Mucosa of gallbladder (tissue), 1 donor: ENCODE measurements around the gene MBD3L4. TPM values are rescaled to one million over a fixed set of nuclear protein-coding genes. Genes with fewer than 3 reads are reported as not detected.

Source experiments
- total RNA-seq: library from RNA; stranded (reverse); gene quantifications from one replicate; pipeline ENCODE4 v1.2.1, GENCODE V29; 2021
- donor health status: DM: no; HTN: no; CAD: no.

The MBD3L4 gene
- total RNA-seq, 1 donor from 2014 or later: not detected

Other genes starting within 250 kb of the MBD3L4 start
- gene ADGRE1, start 152.6 kb downstream of the MBD3L4 start, total RNA-seq: 0.46 TPM
- not detected for gene MBD3L2B, start 18.7 kb downstream of the MBD3L4 start, total RNA-seq
- not detected for gene MBD3L5, start 9.6 kb downstream of the MBD3L4 start, total RNA-seq
- not detected for gene MBD3L2, start 9.1 kb upstream of the MBD3L4 start, total RNA-seq
- not detected for gene MBD3L3, start 18.5 kb upstream of the MBD3L4 start, total RNA-seq
- gene ZNF557, start 29.5 kb upstream of the MBD3L4 start, total RNA-seq: 11.1 TPM